Activated CD4-positive, alpha-beta T cell treated with anti-CD3 and anti-CD28 coated beads, Interleukin-2, amount 50 U/mL, for 4 hours (primary cell): ENCODE measurements around the gene KASH5.
"Not testable (repeated sequence)": the region's sequence is repeated elsewhere in the genome, so short reads cannot be mapped to it uniquely, and the experiment has no call there.

ENCODE experiments used
- DNase-seq, 2 experiments: peaks; one replicate each; pipeline ENCODE4 v3.0.0-alpha.2; 2020

Gene KASH5

GRCh38 chr19:49439836-49440235, 51.8 kb downstream of the KASH5 start:
- DNase-seq: no peak

GRCh38 chr19:49440439-49441209, 52.6 kb downstream of the KASH5 start:
- DNase-seq: no peak

- DNase-seq: no peak
These were observed 53.3 kb downstream of the KASH5 start, which contains the start of gene SLC17A7 for GRCh38 chr19:49441210-49441959. TSS of gene SLC17A7 (minus strand) at chr19:49441527. CDS start at chr19:49441379, 148 bp downstream.

GRCh38 chr19:49441960-49442350, 53.9 kb downstream of the KASH5 start:
- DNase-seq: no peak

- DNase-seq: no peak
These were observed 54.3 kb downstream of the KASH5 start for GRCh38 chr19:49442354-49442753.

- DNase-seq: peak; percentile 24 to 40
These were observed 54.8 kb downstream of the KASH5 start for GRCh38 chr19:49442771-49443365.

GRCh38 chr19:49443366-49444099, 55.5 kb downstream of the KASH5 start:
- peak; percentile 90 for DNase-seq

GRCh38 chr19:49444100-49444700, 56.2 kb downstream of the KASH5 start:
- not testable (repeated sequence) for DNase-seq

- no peak for DNase-seq
These were observed 57.9 kb downstream of the KASH5 start for GRCh38 chr19:49445997-49446396.

- no peak for DNase-seq
These were observed 59.7 kb downstream of the KASH5 start for GRCh38 chr19:49447485-49448431.

GRCh38 chr19:49448432-49448786, 60.4 kb downstream of the KASH5 start:
- DNase-seq: no peak

GRCh38 chr19:49450405-49450804, 62.4 kb downstream of the KASH5 start:
- DNase-seq: no peak

- DNase-seq: peak; percentile 93
These were observed 63.6 kb downstream of the KASH5 start, which contains the start of gene PIH1D1 for GRCh38 chr19:49451430-49452181. TSS of gene PIH1D1 (minus strand) at chr19:49451814. CDS start at chr19:49451574, 240 bp downstream.

- peak; percentile 95 to 96 for DNase-seq
These were observed 65.1 kb downstream of the KASH5 start, which contains the start of gene ALDH16A1 for GRCh38 chr19:49453013-49453756. TSS of gene ALDH16A1 (plus strand) at chr19:49453225. CDS start at chr19:49453332, 107 bp downstream.

GRCh38 chr19:49453757-49454240, 65.8 kb downstream of the KASH5 start:
- DNase-seq: no peak

- no peak for DNase-seq
These were observed 67.7 kb downstream of the KASH5 start for GRCh38 chr19:49455773-49456172.

GRCh38 chr19:49456326-49456725, 68.3 kb downstream of the KASH5 start:
- DNase-seq: no peak

- DNase-seq: no peak
These were observed 70.5 kb downstream of the KASH5 start for GRCh38 chr19:49458567-49458903.

GRCh38 chr19:49459388-49459787, 71.3 kb downstream of the KASH5 start:
- DNase-seq: no peak

- not testable (repeated sequence) for DNase-seq
These were observed 73.1 kb downstream of the KASH5 start for GRCh38 chr19:49461130-49461529.
